NCI-H1092 (cell line): ENCODE results near the gene DAPK1.

Source experiments
- DNase-seq: peaks from one replicate; lab custom pipeline; 2025; lab: John Stamatoyannopoulos, UW

The DAPK1 gene

DNA sequence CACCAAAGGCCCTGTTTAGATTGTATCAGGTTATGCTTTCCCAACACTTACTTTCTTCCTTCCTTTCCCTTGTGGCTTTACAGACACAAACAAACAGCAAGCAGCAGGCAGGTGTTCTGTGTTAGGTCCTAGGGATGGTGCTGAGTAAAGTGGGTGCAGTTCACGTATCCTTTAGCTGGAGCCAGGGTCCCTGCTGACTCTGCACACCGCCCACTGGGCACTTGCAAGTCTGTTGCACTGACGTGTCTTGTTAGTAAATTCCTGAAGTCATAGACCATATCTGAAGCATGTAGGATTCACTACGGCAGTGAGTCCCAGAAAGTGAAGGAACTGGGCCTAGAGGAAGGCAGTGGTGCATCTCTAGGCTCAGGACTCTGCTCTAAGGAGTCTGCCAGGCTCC lies 96.5 kb downstream of the DAPK1 start:
- DNase-seq = no peak

DNA sequence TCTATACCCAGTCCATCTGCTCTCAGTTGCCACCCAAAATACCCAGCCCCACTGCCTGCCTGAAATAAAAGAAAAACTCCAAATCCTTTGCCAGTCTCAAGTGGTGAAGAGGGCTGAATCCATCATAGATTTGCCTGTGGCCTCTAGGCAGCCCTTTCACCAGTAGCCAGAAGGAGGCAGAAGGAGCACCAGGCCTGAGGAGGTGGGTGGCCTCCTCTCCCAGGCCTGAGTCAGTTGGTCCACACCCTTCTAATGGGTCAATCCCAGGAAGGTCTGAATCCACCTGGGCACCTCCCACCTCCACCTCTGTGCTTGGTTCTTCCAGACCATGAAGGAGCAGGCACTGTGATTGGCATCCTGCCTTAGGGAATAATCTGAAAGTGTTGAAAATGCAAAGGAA lies 97.0 kb downstream of the DAPK1 start:
- DNase-seq = no peak

DNA sequence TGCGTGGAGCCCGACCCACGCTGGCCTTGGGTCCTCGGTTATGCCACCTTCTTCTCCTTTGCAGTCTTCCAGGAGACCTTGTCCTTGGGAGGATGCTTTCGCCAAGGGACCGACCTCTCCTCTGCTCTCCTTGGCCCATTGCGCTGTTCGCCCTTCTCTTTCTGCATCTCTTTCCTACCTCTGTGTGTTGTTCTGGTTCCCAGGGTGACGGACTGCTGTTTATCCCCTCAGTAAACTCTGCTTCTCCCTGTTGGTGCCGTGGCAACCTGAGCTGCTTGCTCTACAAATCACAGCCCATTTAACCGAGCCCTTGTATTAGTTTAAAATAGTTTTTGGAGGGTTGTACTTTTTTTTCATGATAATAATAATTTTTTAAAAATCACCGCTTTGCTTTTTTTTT lies 97.9 kb downstream of the DAPK1 start:
- no peak for DNase-seq

DNA sequence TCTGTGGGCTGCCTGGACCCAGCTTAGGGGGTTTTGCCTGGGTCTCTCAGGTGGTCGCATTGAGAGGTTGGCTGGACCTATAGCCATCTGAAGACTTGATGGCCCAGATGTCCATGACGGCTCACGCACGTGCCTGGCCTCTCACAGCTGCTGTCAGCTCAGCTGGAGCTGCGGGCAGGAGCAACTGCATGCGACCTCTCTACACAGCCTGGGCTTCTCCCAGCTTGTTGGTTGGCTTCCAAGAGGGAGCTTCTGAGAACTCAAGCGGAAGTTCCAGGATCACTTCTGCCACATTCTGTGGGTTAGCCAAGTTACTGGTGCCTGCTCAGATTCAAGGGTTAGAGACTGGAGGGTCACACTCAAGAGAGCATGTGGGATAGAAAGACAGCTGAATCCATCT lies 99.2 kb downstream of the DAPK1 start:
- DNase-seq = no peak

DNA sequence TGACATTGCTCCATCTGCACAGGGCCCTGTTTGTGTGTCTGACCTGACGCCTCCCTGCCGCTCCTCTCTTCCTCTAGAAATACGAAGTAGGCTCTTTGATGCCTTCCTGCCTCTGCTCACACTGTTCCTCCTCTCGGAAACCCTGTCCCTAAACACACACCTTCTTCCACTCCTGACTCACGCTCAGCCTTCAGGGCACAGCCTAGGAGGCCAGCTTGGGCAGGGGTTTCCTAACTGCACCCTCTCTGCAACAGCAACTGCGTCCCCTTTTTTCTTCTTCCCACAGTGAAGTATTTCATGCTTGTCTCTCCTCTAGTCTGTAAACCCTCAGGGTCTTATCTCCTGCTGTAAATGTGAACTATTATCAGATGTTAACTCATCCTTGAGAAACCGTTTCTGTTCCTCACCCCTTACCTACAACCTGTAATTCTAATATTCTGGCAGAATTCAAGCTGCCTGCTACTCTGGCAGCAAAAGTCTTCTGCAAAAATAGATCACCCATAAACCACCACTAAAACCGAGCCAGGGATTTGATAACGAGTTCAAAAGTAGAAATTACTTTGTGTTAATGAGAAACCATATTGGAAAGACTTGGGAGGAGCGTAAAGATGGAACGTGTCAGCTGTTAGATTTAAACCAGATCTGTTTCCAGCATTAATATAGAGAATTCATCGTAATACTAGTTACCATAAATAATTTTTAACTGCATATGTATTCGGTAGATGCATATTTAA lies 100.2 kb downstream of the DAPK1 start:
- DNase-seq = no peak

DNA sequence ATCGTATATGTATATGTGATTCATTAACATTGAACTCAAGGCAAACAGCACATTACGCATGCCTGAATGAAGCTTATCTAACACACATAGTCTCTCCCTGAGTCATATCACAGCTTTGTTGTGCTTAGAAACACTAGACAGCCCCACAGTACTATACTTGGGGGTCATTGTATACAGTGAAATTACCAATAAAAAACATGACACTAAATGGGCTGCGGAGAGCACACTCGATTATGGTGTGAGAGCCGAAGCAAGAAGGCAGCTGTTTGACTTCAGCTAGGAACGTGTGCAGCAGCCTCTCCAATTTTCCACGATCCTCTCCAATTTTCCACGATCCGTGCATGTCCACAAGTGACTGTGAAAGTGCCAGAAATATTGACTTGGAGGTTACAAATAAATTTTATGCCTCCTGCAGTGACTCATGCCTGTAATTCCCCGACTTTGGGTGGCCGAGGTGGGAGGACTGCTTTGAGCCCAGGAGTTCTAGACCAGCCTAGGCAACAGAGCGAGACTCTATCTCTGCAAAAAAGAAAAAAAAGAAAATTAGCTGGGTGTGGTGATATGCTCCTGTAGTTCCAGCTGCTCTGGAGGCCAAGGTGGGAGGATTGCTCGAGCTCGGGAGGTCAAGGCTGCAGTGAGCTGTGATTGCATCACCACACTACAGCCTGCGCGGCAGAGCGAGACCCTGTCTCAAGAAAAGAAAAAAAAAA lies 102.4 kb downstream of the DAPK1 start:
- DNase-seq = no peak

DNA sequence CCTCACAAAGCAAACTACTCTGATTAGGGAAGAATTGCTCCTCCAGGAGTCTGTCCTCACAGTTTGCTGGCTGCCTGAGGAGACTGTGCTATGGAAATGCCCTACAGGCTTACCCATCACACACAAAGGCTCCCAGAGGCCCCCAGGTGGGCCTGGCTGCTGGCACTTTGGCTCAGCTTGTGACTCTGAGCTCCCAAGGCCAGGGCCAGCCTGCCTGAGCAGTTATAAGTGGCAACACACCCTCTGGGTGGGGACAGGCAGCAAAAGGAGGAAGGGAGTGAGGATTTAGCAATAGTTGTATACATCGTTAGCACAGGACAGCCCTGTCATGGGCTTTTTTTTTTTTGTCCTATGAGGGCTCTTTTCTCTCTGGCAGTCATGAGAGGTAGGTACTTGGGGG lies 103.5 kb downstream of the DAPK1 start:
- DNase-seq = no peak

DNA sequence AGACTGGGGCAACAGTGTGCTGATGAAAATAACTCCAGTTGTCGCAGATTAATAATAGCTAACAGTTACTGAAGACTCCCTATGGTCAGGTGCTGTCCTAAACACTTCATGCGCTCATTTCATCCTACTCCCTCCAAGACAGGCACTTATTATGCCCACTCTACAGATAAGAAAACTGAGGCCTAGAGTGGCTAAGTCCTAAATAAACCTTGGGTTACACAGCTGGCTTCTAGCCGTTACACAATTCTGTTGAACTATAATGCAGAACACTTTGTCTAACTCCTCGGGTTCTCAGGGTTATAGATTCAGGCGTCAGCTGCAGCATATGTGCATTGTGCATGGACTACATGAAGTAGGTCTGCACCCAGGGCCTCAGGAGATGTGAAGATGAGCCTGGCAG lies 103.9 kb downstream of the DAPK1 start:
- DNase-seq = no peak

DNA sequence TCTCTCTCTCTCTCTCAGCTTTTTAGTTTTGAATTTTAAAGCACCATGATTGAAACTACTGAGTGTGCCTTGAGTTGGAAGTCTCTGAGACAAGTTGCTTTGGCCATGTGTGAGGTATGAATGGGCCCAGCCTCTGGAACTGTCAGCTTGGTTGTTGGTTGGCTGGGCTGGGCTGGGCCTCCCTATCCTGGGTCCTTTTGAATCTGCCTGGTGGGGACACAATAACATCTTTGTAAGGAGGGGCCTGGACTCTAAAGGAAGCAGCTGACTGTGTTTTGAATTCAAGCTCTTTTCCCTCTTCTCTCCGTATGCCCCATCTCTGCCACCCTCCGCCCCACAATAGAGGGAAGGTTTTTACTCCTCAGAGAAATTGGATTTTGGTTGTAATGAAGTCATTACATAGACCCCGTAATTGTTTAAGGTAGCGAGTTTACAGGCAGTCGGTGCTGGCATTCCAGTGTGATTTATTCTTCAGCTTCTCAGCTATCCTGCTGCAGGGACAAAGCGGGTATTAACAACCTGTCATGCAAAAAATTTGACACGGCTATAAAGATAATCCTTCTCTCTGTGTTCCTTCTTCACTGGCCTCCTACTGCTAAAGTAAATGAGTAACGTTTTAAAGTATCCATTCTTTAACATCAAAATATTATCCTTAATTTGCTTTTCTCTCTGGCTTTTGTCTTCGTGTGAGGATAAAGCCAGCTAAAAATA lies 105.4 kb downstream of the DAPK1 start:
- no peak for DNase-seq

DNA sequence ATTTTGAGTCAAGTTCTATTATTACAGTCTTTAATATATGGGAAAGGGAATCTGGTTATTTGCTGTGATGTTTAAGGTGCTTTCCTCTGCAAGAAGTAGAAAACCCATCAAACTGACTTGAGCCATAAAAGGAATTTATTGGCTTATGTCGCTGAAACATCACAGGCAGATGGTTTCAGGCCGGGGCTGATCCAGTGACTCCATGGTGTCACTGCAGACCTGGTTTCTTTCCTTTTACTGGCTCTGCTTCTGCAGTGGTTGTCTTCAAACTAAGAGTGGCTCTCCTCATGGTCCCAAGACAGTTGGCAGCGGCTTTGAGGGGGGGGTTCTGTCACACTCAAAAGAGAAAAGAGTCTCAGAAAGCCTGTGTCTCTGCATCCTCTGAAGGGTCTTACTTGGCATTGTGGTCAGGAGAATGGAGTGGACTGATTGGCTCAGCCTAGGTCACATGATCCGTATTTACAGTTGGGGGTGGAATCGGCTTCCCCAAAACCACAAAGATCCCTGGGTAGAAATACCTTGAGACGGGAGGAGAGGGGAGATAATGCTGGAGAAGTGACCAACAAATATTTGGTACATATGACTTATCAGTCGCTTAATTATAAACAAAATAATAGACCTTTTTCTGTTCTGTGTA lies 106.3 kb downstream of the DAPK1 start:
- DNase-seq = no peak

DNA sequence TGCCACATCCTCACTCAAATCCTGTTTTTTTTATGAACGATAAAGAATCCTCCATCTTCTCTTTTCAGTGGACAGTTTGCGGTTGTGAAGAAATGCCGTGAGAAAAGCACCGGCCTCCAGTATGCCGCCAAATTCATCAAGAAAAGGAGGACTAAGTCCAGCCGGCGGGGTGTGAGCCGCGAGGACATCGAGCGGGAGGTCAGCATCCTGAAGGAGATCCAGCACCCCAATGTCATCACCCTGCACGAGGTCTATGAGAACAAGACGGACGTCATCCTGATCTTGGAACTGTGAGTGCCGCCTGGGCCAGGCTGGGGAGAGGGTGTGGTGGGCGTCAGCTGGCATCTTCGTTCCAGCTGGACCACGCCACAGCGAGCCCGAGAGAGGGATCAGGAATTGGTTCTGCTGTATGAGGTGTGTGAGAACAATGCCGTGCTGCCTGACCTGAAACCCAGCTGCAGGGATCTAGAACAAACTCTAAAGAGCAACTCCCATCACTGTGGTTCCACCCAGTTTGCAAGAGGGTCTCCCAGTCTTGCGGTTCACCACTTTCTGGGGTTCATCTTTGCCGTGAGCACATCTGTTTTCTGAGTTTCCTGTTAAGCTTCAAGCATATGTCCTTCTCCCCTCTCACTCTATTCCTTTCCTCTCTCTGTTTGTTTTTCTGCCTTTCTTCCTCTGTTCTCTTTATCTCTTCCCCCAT lies 107.4 kb downstream of the DAPK1 start:
- DNase-seq = no peak

DNA sequence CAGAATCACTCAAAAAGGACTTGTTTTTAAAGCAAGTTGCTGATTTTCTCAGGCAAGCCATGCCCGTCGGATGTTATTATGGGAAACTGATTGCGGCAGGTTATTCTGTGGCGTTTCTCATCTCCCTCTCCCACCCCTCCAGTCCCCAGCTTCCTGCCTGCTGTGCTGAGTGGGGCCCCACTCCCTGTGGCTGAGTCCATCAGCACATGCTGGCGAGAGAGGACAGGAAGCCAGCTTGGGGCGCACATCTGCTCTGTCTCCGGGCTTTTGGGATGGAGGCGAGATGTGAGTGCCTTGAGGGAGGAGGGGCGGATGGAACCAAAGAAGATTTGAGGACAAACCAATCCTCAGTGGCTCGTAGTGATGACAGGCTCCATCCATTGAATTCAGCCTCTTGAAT lies 108.0 kb downstream of the DAPK1 start:
- DNase-seq = no peak

DNA sequence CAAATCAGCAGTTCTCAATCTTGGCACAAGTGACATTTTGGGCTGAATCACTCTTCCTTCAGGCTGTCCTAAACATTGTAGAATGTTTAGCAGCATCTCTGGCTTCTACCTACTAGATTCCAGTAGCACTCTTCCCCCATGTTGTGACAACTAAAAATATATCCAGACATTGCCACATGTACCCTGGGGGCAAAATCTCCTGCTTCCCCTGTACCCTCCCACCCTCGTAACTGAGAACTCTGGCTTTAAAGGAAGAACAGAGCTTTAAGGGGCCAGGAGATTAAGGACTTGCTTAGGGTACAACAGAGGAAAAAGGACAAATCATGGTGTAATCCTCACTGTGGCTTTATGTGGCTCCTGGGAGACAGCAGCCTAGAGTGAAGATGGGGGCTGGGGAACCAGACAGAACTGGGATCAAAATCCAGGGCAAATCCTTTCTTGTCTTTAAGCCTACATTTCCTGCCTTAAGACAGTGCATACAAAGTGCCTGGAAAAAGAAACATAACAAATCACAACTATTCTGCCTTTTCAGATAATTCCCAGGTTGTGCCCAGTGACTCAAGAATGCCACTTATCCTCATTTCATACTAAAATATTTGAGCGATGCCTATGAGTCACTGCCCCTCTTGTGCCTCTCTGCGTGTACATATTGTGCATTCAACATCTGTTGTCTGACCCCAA lies 109.3 kb downstream of the DAPK1 start:
- no peak for DNase-seq

DNA sequence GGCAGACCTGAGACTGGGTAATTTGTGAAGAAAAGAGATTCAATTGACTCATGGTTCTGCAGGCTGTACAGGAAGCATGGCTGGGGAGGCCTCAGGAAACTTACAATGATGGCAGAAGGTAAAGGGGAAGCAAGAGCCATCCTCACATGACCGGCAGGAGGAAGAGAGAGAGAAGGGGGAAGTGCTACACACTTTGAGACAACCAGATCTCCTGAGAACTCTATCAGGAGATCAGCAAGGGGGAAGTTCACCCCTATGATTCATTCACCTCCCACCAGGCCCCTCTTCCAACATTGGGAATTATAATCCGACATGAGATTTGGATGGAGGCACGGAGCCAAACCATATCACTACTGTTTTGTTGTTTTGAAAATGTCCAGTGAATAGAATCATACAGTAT lies 110.2 kb downstream of the DAPK1 start:
- DNase-seq = no peak

DNA sequence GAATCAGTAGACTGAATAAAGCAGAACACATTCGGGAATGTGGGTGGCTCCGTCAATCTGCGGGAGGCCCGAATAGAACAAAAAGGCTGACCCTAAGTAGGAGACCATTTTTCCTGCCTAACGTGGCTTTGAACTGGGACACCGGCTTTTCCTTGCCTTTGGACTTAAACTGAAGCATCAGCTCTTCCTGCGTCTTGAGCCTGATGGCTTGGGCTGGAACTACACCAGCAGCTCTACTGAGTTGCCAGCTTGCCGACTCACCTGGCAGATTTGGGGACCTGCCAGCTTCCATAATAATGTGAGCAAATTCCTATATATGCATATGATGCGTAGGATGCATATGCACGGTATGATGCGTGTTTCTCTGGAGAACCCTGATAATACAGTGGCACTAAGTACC lies 111.3 kb downstream of the DAPK1 start:
- DNase-seq = no peak

DNA sequence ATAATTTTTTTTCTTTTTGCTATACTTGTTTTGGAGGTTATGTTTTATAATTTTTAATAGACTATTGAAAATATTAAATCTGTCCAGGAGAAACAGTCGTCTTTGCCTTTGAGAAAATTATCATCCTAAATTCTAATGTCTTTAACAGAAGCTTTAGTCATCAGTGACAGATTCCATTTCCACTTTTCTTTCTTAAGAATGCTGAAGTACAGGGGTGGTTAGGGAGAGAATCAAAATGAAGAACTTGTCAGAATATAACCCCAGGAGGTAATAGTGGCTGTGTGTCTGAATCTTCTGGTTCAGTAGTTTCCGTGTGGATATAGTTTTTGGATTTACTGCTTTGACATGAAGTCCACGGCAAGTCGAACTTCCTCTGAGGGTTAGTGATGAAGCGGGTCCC lies 111.8 kb downstream of the DAPK1 start:
- no peak for DNase-seq

DNA sequence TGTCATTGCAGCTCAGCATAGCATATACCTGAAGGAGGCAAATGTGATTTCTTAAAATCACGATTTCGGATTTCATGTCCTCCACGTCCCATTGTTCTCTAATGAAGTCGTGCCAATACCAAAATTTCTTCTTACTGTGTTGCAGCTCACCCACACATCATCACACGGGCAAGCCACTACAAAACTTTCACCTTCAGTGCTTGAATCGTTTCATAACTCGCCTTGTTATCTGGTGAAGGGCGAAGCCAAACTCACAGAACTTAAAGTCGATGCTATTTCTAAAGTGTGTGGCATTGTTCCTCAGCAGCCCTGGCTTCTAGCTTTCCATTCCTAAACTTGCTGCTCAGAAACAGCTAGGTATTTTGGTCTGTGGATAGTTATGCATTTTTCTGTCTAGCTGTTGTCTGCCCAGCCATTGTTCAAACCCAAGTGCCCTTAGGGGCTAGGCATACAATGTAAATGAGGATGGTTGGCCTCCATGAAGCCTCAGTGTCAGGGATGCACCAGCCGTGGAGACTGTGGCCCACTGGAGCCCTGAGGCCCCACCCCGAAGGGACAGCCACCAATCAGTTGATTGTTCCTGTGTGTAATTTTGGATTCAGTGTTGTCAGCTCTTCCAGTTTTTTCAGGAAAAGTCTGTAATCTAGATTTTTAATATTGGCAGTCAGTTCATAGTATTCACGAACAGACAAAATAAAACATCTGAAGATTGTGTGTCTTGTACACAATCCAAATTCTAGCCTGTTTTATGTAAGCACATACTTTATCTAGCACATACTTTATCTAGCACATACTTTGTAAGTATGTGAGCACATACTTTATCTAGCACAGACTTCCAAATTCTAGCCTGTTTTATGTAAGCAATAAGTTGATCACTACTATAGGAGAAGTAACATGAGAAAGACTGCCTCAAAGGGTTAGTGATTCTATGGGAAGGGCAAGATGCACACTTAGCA lies 112.8 kb downstream of the DAPK1 start:
- no peak for DNase-seq

DNA sequence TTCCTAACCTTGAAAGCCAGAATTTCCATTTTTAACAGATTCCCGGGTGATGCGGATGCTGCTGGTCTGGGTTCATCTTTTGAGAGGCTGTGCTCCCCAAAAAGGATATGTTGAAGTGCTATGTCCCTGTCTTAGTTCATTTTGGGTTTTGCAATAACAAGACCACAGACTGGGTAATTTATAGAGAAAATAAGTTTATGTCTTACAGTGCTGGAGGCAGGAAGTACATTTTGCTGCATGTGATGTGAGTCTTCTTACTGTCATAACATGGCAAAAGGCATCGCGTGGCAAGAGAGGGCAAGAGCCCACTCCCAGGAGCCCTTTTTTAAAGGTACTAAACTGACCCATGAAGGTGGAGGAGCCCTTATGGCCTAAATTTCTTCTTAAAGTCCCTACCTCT lies 114.1 kb downstream of the DAPK1 start:
- no peak for DNase-seq

DNA sequence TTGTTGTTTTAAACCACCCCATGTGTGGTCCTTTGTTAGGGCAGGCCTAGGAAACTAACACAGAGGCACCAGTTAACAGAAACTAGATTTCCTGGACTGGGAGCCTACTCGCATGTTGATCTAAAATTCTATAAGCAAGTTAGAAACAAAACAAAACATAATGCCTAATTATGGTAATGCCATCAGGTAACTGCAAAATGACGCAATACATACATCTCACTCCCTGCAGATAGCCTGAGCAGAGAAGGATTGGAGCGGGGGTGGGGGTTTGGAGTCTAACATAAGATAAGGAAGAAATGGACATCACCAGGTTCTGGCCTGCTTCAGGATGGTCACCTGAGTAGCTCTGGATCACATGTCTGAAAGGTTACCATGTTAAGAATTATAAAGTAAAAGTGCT lies 114.9 kb downstream of the DAPK1 start:
- DNase-seq = no peak
